Endometrial microvascular endothelial cells (primary cell): Measurements from ENCODE around the gene SELENOS. TPM values are rescaled to one million over a fixed set of nuclear protein-coding genes. Genes with fewer than 3 reads are reported as not detected.

Source experiments
- in situ Hi-C: cut with HindIII; loops from 2 replicates; pipeline ENCODE4 v1.10.0; 2017; ENCODE audit warnings: low sequenced_read_pairs, low pct_unique_long_range_greater_than_20kb; ENCODE audit errors: inconsistent ontology term
- total RNA-seq: library from RNA; depleted of rRNA; stranded (reverse); fragments of >200 nt; gene quantifications from one replicate; pipeline ENCODE4 v1.2.3, GENCODE V29; 2015; ENCODE audit errors: inconsistent ontology term

The SELENOS gene, protein sequence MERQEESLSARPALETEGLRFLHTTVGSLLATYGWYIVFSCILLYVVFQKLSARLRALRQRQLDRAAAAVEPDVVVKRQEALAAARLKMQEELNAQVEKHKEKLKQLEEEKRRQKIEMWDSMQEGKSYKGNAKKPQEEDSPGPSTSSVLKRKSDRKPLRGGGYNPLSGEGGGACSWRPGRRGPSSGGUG
- total RNA-seq, result 44.6 TPM

DNA sequence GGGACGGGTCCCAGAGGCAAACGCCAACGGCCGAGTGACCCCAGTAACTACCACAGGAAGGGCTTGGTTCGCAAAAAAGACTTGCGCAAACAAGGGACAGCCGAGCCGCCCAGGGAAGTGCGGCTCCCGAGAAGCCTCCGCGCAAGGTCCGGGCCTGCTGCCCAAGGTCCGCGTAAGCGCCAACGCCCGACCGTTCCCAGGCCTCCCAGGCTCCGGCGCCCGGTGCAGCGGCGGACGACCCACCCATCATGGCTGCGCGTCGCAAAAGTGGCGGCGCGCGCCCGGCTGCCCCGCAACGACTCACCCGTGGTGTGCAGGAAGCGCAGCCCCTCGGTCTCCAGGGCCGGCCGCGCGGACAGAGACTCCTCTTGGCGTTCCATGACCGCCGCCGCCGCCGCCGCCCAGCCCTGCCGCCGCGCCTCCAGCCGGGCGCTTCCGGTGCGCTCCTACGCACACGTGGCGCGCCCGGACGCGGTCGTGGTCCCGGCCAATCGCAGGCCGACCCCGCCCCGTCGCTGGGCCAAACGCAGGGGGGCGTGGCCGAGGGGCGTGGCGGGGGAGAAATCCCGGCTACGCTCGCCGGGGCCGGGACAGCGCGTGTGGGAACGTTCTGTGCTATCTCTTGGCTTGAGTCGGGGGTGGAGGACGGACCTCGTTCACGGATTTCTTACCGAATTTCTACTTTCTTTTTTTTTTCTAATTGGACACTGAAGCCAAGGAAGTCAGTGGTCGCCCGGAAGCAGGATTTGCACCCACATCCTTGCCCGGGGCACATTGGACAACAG lies at the start of gene SELENOS:
TSS of gene SELENOS (minus strand) at position 448 of the 785 bp plus-strand sequence. CDS start at position 380, 68 bp downstream.
- in situ Hi-C loops, result loop anchor here (10.0 kb wide), 1 partner anchor 372 kb away; no protein-coding TSS in a partner anchor

DNA sequence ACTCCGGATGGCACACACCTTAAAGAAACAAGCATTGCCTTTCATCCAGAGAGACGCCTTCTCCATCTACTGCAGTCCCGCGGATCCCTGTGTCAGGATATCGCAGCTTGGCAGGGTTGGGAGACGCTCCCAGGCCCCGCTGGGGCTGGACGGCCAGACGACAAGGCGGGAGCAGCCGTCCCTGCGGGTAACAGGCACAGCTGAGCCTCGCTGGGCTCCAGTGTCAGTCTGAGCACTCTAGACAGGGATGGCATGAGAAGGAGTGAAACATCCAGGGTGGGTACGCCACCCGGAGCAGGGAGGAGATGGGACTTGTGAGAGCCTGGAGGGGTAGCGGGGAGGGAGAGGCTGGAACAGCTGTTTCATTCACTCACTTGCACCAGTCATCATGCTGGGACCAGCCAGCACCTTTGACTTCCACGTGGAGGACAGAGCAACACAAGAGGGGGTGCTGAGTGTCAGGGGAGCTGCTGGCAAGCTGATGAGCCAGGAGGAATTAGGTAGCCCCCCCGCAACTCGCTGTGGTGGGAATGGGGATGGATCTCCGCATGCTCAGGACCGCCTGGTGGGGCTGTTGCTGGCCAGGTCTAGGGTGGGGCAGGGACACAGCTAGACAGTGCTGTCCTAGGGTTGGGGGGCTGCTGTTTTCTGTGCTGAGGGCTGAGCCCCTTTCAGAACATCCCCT lies 49.3 kb upstream of the SELENOS start:
- in situ Hi-C loops, result no loop called here

DNA sequence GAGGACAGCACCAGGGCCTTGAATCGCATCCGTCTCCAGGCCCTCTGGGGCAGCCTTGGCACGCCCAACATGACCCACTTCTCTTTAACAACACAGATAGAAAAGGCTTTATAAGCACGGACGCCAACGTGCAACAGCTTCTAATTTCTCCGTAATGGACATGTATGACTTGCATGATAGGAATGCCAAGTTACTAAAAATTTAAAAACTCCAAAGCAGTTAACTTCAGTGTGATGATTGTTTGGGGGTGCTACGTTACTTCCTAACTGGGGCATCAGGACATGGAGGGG lies 48.7 kb upstream of the SELENOS start:
- in situ Hi-C loops, result no loop called here

DNA sequence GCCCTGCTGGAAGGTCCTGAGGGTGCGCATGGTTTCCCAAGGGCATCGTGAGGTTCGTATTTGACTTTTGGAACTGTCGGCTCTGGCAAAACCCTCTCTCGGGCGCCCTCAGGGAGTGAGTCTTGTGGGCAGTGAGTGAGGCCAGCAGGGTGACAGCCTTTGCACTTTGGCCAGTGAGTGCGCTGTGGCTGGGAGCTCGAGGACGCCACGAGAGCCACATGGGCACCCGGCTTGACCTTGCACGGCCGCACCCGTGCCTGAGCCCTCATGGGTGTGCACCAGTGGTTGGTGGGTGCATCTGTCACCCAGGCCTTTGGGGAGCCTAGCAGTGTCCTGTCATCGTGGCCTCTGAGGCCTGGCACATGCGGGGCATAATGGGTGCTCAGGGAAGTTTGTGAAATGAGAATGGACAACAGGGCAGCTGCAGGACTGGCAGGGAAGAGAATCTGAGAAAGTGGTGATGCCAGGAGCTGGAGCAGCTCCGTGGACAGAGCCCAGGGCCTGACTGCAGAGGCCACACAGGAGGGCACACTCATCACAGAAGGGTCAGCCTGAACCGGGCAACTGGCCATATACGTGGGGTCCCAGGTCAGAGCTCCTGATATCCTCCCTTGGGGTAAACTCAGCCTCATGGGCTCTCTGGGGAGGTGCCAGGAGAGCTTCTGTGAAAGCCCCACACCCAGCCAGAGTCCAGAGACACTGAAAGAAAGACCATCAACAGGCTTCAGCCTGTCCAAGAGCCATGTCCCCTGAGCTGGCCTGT lies 48.2 kb upstream of the SELENOS start:
- in situ Hi-C loops, result no loop called here

DNA sequence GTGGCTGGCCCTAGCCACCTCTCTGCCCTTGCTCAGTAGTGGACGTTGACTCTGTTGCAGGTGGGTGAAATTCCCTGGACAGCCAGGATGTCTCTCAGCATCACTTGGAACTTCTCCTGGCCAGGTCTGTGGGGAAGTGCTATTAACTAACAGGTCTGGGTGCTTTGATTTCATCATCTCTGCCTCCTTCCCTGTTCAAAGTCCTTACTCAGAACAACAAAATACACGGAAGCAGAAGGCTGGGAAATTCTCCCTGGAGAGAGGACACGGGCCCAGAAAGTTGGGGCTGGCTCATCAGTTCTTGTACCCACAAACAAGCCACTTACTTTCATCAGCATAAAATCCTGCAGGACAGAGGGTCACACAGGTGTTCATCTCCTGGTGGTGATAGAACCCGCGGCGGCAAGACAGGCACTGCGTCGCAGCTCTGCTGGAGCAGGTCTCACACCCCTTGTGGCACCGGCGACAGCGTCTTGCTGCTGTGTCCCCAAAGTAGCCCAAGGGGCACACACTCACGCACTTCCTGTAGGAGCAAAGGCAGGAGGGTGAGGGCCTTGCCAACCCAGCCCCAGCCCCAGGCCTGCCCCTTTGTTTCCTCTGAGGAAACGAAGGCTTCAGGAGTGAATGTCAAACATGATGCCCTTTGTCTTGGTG lies 47.4 kb upstream of the SELENOS start:
- in situ Hi-C loops, result no loop called here

DNA sequence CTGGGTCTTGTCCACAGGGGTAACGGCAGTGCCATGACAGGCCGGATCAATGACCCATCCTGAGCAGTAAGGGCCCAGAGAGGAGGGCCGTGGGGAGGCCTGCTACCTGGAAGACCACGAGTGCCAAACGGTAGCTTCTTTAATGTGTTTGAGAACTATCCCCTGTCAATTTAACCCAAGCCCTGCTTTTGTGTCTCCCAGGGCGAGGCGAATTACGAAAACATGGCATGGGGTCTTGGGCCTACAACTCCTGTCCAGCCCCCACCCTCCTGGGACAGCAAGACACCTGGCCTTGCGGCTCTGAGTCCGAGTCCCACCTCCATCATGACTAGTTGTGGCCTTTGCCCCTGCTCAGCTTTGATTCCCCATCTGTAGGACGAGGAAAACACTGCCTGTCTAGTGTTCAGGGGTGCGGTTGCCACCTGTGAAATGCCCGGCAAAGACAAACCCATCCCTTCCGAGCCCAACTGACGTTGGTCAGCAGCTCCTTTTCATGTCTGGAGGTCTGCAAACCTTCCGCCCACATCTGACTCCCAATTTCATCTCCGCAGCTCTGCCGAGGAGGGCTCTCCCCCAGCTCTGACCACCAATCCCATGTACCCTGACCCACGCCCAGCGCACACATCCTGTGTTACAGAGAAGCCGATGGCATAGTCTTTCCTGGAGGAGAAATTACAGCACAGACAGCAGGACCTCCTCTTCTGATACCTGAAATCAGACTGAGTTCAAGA lies 46.7 kb upstream of the SELENOS start:
- in situ Hi-C loops, result no loop called here

DNA sequence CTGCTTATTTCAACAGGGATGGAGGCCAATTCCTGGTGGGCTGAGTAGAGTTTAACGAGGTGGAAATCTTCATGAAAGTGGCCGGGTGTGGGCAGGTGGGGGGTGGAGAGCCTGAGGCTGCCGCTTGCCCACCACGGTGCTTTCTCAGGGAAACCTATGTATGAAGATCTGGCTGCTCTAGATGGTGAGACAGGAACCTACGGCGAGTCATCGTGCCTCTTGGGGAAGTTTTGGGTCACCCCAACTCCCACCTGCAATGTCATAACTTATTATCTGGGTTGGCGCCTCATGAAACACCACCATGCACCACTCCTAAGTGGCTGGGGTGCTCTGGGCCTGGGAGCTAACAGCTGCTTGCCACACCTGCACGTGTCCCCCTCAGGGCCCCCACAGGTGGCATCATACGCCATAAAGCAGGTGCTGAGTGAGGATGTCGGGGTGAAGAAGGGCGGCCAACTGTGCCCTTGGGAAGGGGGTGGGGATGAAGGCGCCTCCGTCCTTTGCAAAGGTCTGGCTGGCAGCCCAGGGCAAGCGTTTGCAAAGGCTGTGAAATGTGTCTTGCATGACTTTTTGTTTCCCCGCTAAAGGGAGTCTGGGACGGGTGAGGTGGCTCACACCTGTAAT lies 45.7 kb upstream of the SELENOS start:
- in situ Hi-C loops, result no loop called here

DNA sequence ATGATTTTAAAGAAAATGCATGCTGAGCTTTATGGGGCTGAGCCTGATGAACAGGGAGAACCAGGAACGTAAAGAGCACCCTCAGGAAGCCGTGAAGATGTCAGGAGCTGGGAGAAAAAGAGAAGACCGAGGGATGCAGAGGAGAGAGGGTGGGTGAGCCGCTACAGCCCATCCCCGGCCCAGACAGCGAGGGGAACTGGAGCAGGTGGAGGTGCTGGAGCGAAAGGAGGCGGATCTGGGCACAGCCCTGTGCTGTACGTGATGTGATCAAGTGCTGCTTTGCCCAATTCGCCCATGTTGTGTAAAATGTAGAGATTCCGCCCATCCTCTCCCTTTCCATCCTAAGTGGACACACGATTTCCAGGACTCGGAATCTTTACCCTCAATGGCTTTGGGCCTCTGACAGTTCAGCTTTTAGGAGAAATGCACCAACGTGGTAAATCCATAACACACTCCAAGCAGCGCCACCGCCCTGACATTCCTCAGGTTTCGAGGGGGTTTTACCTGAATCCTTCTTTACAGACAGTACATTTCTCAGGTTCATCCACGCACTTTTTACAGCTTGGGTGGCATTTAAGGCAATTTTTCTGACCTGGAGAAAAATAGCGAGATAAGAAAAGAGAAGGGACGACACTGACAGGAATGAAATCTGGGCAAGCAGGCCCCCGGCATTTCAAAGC lies 44.9 kb upstream of the SELENOS start:
- in situ Hi-C loops, result no loop called here

DNA sequence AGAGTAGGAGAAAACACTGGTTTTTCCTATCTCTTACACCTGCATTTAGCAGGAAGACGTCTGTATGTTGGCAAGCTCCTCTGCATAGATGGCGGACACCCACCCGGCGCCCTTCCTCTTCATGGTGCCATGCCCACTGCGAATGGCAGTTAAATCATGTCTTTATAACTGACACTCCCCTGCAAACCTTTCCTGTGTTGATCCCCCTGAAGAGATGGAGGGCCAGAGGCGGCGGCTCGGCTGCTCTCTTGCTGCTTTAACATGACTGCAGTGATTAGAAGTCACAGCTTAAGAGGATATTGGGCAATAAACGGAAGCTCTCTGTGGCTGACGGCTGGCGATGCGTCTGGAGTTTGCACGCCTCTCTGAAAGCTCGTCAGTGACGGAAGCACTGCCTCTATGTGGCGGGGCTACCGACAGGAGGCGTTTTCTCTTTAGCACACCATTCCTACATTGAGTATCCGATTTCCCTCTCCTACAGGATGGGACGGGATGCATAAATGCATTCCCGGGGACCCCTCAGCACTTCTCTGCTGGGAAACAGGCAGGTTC lies 43.3 kb upstream of the SELENOS start:
- in situ Hi-C loops, result no loop called here

DNA sequence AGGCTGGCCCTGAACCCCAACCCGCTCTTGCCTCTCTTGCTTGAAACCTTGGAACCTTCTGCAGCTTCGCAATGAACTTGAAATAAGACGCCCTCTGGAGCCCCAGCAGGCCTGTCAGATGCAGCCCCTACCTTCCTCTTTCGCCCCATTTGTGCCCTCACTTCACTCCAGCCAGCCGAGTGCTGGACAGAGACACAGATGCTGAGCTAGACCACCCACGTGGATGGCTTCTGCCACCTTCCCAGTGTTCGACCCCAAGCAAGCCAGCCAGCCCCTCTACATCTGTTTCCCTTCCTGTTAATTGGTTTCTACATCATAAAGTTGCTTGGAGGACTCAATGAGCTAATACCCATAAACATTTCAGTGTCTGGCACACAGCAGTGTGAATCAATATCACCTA lies 41.6 kb upstream of the SELENOS start:
- in situ Hi-C loops, result no loop called here

DNA sequence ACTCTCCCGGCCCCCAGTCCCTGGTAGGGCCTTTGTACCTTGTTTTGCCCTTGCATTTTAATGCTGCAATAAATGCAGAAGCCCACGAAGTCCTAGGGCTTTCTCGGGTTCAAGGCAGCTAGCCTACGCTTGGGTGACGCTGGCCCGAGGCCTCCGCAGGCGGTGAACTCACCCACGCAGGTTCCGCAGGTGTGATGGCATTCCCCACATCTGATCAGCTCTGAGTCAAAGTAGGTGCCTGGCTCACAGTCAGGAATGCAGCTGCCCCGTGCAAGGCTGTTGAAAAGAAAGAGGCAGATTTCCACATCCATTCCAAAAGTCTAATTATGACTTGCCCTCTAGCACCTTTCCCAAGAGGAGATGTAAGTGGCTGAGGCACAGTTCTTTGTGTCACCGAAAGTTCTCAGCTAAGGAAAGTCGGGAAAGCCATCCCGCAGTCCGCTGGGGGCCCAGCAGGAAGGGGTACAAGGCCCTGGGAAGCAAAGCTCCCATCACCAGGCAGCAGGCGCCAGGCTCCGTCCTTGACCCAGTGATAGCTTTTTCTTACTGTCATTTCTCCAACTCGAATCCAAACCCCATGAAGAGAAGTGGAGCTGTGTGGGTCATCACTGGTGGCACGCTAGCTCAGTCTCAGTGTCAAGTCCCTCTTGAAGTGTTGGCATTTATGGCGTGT lies 41.0 kb upstream of the SELENOS start:
- in situ Hi-C loops, result no loop called here

DNA sequence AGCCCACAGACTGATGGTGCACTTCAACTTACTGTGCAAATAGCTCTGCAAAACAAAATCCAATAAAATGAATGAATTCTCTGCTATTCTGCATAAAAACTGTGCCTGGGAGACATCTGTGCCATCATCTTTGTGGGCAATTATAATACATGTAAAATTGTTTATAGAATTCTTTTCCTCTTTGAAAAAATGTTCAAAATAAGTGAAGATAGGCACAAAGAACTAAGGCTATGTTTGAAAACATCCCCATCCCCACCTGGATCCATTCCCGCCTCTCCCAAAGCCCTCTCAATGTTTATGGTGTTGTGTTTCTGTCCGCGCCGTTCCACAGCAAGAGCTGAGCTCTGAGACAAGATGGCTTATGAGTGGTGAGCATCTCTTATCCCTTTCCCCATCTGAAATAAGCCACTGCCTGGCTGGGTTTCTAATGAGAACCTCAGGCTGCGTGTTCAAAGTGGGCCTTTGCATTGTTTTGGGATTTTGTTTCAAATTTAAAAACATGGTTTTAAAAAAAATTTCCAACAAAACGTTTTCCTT lies 40.1 kb upstream of the SELENOS start:
- in situ Hi-C loops, result no loop called here

DNA sequence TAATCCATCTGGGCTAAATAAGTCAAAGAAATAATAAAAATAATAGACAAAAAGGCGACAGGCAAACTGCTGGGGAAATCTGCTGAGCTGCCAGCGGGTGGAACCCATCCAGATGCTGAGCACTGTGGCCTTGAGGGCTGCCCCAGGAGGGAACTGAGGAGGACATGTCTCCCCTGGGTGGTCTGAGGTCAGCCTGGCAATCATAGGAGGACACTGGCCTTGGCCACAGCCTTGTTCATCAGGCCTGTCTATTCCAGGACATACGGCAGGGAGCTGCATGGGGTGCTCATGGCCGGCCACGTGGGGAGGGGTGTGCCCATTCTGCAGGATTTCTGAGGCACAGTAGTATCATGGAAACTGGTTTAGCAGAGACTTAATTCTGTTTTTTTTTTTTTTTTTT lies 39.2 kb upstream of the SELENOS start:
- in situ Hi-C loops, result no loop called here

DNA sequence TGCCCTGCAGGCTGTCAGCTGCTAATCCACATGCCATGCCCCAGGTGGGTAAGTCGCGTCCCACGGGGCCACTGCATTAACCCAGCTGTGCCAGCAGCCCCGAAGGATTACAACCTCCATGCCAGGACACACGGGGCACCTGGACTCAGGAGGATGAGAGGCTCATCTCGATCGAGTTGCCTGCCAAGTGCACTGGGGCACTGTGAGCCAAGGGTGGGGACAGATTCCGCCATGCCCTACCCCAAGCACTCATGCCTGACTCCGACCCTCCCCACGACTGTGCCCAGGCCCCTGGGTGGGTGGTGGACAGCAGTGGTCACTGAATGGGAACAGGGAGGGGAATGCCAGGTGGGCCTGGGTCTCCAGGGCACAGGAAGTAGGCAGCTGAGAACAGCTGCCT lies 38.5 kb upstream of the SELENOS start:
- in situ Hi-C loops, result no loop called here

DNA sequence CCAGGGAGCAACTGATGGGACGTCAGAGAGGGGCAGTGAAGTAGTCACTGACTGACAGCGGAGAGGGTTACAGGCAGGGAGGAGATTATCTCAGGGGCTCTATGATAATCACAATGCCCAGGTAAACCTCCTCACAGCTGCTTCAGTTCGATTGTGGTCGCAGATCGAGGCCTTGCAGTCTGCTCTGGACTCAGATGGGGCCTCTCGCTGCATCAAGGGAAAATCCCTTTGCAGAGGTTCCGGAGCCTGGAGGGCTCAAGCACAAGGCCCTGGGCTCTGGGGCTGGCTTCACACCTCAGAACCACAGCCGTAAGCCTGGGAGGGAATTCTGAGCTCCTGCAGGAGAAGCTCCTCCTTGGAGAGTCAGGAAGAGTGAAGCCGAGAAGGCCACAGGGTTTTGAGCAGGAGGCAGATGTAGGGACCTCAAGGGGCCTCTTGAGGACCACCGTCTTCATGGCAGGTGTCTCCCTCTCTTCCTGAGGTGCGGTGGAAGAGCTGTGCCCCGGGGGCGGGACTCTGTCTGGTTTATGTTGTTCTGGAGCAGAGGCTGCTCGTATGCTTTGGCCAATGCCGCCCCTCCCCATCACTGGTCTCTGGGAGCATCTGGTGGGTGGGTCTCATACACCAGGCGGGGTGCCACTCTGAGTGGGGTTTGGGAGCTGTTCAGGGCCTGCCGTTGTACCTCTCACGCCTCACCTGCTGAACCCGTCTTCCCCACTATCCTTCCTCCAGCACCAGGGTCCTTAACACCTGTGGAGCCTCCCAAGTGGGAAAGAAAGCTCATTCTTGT lies 37.2 kb upstream of the SELENOS start:
- in situ Hi-C loops, result no loop called here
